Measurements from ENCODE around the gene CCS.
"Not testable (repeated sequence)": the region's sequence is repeated elsewhere in the genome, so short reads cannot be mapped to it uniquely, and the experiment has no call there.

DNA sequence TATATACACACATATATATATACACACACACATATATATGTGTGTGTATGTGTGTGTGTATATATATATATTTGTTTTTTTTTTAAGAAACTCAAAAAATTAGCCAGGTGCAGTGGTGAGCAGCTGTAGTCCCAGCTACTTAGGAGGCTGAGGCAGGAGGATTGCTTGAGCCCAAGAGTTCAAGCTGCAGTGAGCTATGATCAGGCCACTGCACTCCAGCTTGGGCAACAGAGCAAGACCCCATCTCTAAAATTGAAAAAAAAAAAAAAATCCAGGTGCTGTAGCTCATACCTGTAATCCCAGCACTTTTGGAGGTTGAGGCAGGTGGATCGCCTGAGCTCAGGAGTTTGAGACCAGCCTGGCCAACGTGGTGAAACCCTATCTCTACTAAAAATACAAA, 3.7 kb upstream of the CCS start:
- TF ChIP-seq, protein P1, sequence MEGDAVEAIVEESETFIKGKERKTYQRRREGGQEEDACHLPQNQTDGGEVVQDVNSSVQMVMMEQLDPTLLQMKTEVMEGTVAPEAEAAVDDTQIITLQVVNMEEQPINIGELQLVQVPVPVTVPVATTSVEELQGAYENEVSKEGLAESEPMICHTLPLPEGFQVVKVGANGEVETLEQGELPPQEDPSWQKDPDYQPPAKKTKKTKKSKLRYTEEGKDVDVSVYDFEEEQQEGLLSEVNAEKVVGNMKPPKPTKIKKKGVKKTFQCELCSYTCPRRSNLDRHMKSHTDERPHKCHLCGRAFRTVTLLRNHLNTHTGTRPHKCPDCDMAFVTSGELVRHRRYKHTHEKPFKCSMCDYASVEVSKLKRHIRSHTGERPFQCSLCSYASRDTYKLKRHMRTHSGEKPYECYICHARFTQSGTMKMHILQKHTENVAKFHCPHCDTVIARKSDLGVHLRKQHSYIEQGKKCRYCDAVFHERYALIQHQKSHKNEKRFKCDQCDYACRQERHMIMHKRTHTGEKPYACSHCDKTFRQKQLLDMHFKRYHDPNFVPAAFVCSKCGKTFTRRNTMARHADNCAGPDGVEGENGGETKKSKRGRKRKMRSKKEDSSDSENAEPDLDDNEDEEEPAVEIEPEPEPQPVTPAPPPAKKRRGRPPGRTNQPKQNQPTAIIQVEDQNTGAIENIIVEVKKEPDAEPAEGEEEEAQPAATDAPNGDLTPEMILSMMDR (tag by site-specific recombination; IDR thresholded peaks at IDR 0.05) = not testable (repeated sequence)
- not testable (repeated sequence) for TF ChIP-seq ZBTB7A (tag by site-specific recombination; IDR thresholded peaks at IDR 0.05; ENCODE audit: low read depth); ZNF558 (tag by site-specific recombination; IDR thresholded peaks at IDR 0.05); ZNF16 (tag by site-specific recombination; IDR thresholded peaks at IDR 0.05; ENCODE audit: low read depth); MZF1 (tag by site-specific recombination; IDR thresholded peaks at IDR 0.05; ENCODE audit: borderline replicate concordance)
- TF ChIP-seq, protein P2, sequence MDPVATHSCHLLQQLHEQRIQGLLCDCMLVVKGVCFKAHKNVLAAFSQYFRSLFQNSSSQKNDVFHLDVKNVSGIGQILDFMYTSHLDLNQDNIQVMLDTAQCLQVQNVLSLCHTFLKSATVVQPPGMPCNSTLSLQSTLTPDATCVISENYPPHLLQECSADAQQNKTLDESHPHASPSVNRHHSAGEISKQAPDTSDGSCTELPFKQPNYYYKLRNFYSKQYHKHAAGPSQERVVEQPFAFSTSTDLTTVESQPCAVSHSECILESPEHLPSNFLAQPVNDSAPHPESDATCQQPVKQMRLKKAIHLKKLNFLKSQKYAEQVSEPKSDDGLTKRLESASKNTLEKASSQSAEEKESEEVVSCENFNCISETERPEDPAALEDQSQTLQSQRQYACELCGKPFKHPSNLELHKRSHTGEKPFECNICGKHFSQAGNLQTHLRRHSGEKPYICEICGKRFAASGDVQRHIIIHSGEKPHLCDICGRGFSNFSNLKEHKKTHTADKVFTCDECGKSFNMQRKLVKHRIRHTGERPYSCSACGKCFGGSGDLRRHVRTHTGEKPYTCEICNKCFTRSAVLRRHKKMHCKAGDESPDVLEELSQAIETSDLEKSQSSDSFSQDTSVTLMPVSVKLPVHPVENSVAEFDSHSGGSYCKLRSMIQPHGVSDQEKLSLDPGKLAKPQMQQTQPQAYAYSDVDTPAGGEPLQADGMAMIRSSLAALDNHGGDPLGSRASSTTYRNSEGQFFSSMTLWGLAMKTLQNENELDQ (tag by site-specific recombination; IDR thresholded peaks at IDR 0.05; ENCODE audit: low read depth) = not testable (repeated sequence)
